Neural progenitor cell (in vitro differentiated cells): Measurements from ENCODE around the gene NR3C2.

ENCODE experiments used
- EZH2 ChIP-seq: fragments of 200-600 bp; sonication (generic); IDR thresholded peaks from 2 replicates; pipeline ENCODE4 v1.6.1; 2017; ENCODE audit warnings: antibody characterized with exemption, mild to moderate bottlenecking, moderate library complexity
- TF ChIP-seq, protein P1 (sequence below): fragments of 200-600 bp; sonication (generic); IDR thresholded peaks from 2 replicates; pipeline ENCODE4 v1.5.1; 2017; ENCODE audit warnings: antibody characterized with exemption, mild to moderate bottlenecking

DNA sequence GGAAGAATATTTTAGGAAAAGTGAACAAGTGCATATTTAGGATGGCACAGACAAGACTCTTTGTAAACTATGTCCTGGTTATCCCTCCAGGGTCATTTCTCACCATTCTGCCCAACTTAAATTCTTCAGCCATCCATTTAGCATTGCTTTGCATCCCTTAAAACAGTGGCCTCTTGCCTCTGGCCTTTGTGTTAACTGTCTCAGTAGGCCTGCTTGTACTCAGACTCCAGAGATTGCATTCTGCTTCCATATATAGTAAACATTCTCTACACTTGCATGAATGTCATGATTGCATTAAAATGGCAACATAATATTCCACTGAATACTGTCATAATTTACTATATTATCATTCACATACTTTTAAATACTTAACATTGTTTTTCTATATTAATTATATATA is 43.2 kb downstream of the NR3C2 start:
- TF ChIP-seq, protein P1, sequence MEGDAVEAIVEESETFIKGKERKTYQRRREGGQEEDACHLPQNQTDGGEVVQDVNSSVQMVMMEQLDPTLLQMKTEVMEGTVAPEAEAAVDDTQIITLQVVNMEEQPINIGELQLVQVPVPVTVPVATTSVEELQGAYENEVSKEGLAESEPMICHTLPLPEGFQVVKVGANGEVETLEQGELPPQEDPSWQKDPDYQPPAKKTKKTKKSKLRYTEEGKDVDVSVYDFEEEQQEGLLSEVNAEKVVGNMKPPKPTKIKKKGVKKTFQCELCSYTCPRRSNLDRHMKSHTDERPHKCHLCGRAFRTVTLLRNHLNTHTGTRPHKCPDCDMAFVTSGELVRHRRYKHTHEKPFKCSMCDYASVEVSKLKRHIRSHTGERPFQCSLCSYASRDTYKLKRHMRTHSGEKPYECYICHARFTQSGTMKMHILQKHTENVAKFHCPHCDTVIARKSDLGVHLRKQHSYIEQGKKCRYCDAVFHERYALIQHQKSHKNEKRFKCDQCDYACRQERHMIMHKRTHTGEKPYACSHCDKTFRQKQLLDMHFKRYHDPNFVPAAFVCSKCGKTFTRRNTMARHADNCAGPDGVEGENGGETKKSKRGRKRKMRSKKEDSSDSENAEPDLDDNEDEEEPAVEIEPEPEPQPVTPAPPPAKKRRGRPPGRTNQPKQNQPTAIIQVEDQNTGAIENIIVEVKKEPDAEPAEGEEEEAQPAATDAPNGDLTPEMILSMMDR = no peak
- no peak for TF ChIP-seq EZH2
